GM12874 (cell line): ENCODE results near the gene TUBA3C.

ENCODE experiments used
- CTCF ChIP-seq: IDR thresholded peaks from 2 replicates; pipeline ENCODE4 v1.5.1; 2011; ENCODE audit warnings: low read depth, mild to moderate bottlenecking, control low read depth, low read length, moderate library complexity; ENCODE audit not compliant: insufficient read depth

The TUBA3C gene

GRCh38 chr13:19181621-19182485 is at the start of gene TUBA3C:
TUBA3C (minus strand) TSS chr13:19181824; CDS start chr13:19181747, 77 bp downstream.
- no peak for TF ChIP-seq CTCF

- TF ChIP-seq CTCF: no peak
Observed at GRCh38 chr13:19185865-19186645, 4.4 kb upstream of the TUBA3C start.

GRCh38 chr13:19185086-19185864 is 3.7 kb upstream of the TUBA3C start:
- TF ChIP-seq CTCF: no peak

GRCh38 chr13:19184176-19184575 is 2.6 kb upstream of the TUBA3C start:
- TF ChIP-seq CTCF: no peak

GRCh38 chr13:19183676-19184075 is 2.1 kb upstream of the TUBA3C start:
- TF ChIP-seq CTCF: no peak

- TF ChIP-seq CTCF: no peak
Observed at GRCh38 chr13:19182536-19182935, 912 bp upstream of the TUBA3C start.
